IMR-90 (cell line): ENCODE results near the gene AFG1L. TPM values are rescaled to one million over a fixed set of nuclear protein-coding genes. Genes with fewer than 3 reads are reported as not detected.

Experiments used
- ATAC-seq: fragments of 200-7000 bp; cut with Tn5 transposase; 2 replicates; pipeline ENCODE4 v1.9.1; 2020; ENCODE audit warnings: low read depth, mild to moderate bottlenecking, moderate library complexity
- BruUV-seq: library from RNA; stranded (reverse); fragments of 400-500 nt; replicated peaks from 2 replicates; lab custom pipeline; 2021; lab: Mats Ljungman, UMichigan
- CTCF ChIA-PET: fragments of 300-600 bp; formaldehyde crosslinking; extraction: SDS; loops from one replicate; lab custom pipeline; 2021; ENCODE audit warnings: antibody characterized with exemption; lab: Yijun Ruan, JAX
- POLR2A ChIA-PET: fragments of 300-600 bp; sonication (Branson Sonifier 250); formaldehyde crosslinking; loops from one replicate; lab custom pipeline; 2022; ENCODE audit warnings: antibody characterized with exemption; ENCODE audit not compliant: unreplicated experiment; lab: Charles Lee
- DNase-seq: peaks from one replicate; pipeline ENCODE4 v3.0.0; 2013
- H2AFZ ChIP-seq: replicated peaks from 2 replicates; pipeline ENCODE3; 2013; ENCODE audit warnings: low read length, mild to moderate bottlenecking; ENCODE audit not compliant: poor library complexity
- H2AK5ac ChIP-seq: 2 replicates; pipeline ENCODE4 v1.6.1; 2013; ENCODE audit warnings: low read depth, low read length, inconsistent platforms
- H2AK9ac ChIP-seq: replicated peaks from 2 replicates; pipeline ENCODE3; 2013; ENCODE audit warnings: mild to moderate bottlenecking, low read depth, low read length, moderate library complexity; ENCODE audit not compliant: poor library complexity
- H2BK120ac ChIP-seq: 2 replicates; pipeline ENCODE4 v1.6.1; 2013; ENCODE audit warnings: low read depth, low read length, inconsistent platforms
- H2BK15ac ChIP-seq: 3 replicates; pipeline ENCODE4 v1.6.1; 2013; ENCODE audit warnings: low read depth, low read length, inconsistent platforms
- H2BK20ac ChIP-seq: 2 replicates; pipeline ENCODE4 v1.6.1; 2013; ENCODE audit warnings: low read depth, mild to moderate bottlenecking, inconsistent platforms, low read length, moderate library complexity
- H2BK5ac ChIP-seq: 2 replicates; pipeline ENCODE4 v1.6.1; 2013; ENCODE audit warnings: mild to moderate bottlenecking, low read depth, low read length, inconsistent platforms; ENCODE audit not compliant: poor library complexity, severe bottlenecking
- H3K14ac ChIP-seq: replicated peaks from 2 replicates; pipeline ENCODE4 v1.6.1; 2013; ENCODE audit warnings: low read depth, low read length, inconsistent platforms
- H3K18ac ChIP-seq: 2 replicates; pipeline ENCODE4 v1.6.1; 2013; ENCODE audit warnings: low read depth, low read length, control low read depth
- H3K23ac ChIP-seq: 2 replicates; pipeline ENCODE4 v1.6.1; 2013; ENCODE audit warnings: low read depth, low read length, inconsistent platforms
- H3K27ac ChIP-seq: 2 replicates; pipeline ENCODE4 v1.5.1; 2013; ENCODE audit warnings: mild to moderate bottlenecking, control low read depth, low read length; ENCODE audit not compliant: insufficient read depth
- H3K27me3 ChIP-seq: 2 replicates; pipeline ENCODE4 v1.6.1; 2013; ENCODE audit warnings: low read length; ENCODE audit not compliant: control insufficient read depth, insufficient read depth
- H3K36me3 ChIP-seq: 2 replicates; pipeline ENCODE4 v1.6.1; 2013; ENCODE audit warnings: low read length, mixed read lengths; ENCODE audit not compliant: control insufficient read depth, insufficient read depth
- H3K4ac ChIP-seq: 2 replicates; pipeline ENCODE4 v1.6.1; 2013; ENCODE audit warnings: low read depth, low read length, inconsistent platforms
- H3K4me1 ChIP-seq: 2 replicates; pipeline ENCODE4 v1.6.1; 2013; ENCODE audit warnings: low read length, mixed read lengths; ENCODE audit not compliant: control insufficient read depth, insufficient read depth
- H3K4me2 ChIP-seq: 2 replicates; pipeline ENCODE4 v1.6.1; 2013; ENCODE audit warnings: low read depth, mild to moderate bottlenecking, control low read depth, low read length, moderate library complexity
- H3K4me3 ChIP-seq: 2 replicates; pipeline ENCODE4 v1.5.1; 2013; ENCODE audit warnings: low read depth, mild to moderate bottlenecking, control low read depth, low read length, moderate library complexity; ENCODE audit not compliant: insufficient read depth
- H3K56ac ChIP-seq: 2 replicates; pipeline ENCODE4 v1.6.1; 2013; ENCODE audit warnings: low read length, inconsistent platforms; ENCODE audit not compliant: insufficient read depth; ENCODE audit errors: extremely low read depth
- H3K79me1 ChIP-seq, 2 experiments: 2 replicates each; pipeline ENCODE4 v1.6.1; 2013; ENCODE audit warnings: low read length in 2 of 2, inconsistent platforms in 1 of 2, low read depth in 1 of 2
- H3K9ac ChIP-seq: 2 replicates; pipeline ENCODE4 v1.6.1; 2013; ENCODE audit warnings: low read depth, low read length, control low read depth
- H3K9me1 ChIP-seq: 2 replicates; pipeline ENCODE4 v1.6.1; 2013; ENCODE audit warnings: low read length, inconsistent platforms; ENCODE audit not compliant: insufficient read depth
- H3K9me3 ChIP-seq: 2 replicates; pipeline ENCODE4 v1.6.1; 2013; ENCODE audit warnings: low read length; ENCODE audit not compliant: control insufficient read depth, insufficient read depth
- H4K20me1 ChIP-seq: 2 replicates; pipeline ENCODE4 v1.6.1; 2013; ENCODE audit warnings: low read length, inconsistent platforms; ENCODE audit not compliant: insufficient read depth
- H4K5ac ChIP-seq: 2 replicates; pipeline ENCODE4 v1.6.1; 2013; ENCODE audit warnings: mild to moderate bottlenecking, low read depth, low read length, control low read depth
- H4K8ac ChIP-seq, 2 experiments: 2 replicates each; pipeline ENCODE4 v1.6.1; 2013; ENCODE audit warnings: low read depth in 2 of 2, low read length in 2 of 2, control low read depth in 1 of 2, inconsistent platforms in 1 of 2
- H4K91ac ChIP-seq: 2 replicates; pipeline ENCODE4 v1.6.1; 2013; ENCODE audit warnings: low read depth, low read length, inconsistent platforms; ENCODE audit not compliant: insufficient read depth
- ELK1 ChIP-seq: fragments of 150-350 bp; IDR thresholded peaks from 2 replicates; pipeline ENCODE4 v1.6.1; 2016; ENCODE audit warnings: low read depth, mild to moderate bottlenecking, low read length, moderate library complexity, borderline replicate concordance
- RAD21 ChIP-seq: IDR thresholded peaks from 2 replicates; pipeline ENCODE4 v1.6.1; 2012; ENCODE audit warnings: low read length, improper control_type of control experiment
- RFX5 ChIP-seq: IDR thresholded peaks from 2 replicates; pipeline ENCODE4 v1.8.0; 2012; ENCODE audit warnings: low read depth, mild to moderate bottlenecking, low read length, moderate library complexity
- SMC3 ChIP-seq: fragments of 150-350 bp; IDR thresholded peaks from 2 replicates; pipeline ENCODE4 v1.6.1; 2016; ENCODE audit warnings: low read depth, mild to moderate bottlenecking, antibody characterized with exemption, low read length, moderate library complexity
- WGBS, 2 experiments: methylation state at CpG; one replicate each; pipeline versions ENCODE4 v1.1.5 to v1.1.7; 2013; ENCODE audit warnings: missing lambda C conversion rate in 2 of 2; ENCODE audit not compliant: insufficient read length in 1 of 2; ENCODE audit errors: extremely low coverage in 2 of 2; 5-methylcytosine and 5-hydroxymethylcytosine counted together
- dilution Hi-C: fragments of 300-500 bp; cut with HindIII; formaldehyde crosslinking; loops from one replicate; pipeline ENCODE4 v1.14.3; 2018; ENCODE audit warnings: low sequenced_read_pairs; ENCODE audit not compliant: unreplicated experiment
- in situ Hi-C: fragments of 300-500 bp; cut with MboI; formaldehyde crosslinking; loops from 3 replicates; pipeline ENCODE4 v1.14.3; 2019; ENCODE audit warnings: low sequenced_read_pairs, inconsistent platforms, mixed read lengths
- intact Hi-C: fragments of 100-400 bp; cut with micrococcal nuclease; formaldehyde crosslinking; loops from 2 replicates; pipeline ENCODE4 v1.10.0; 2022
- polyA plus RNA-seq, 3 experiments: library from polyadenylated mRNA; depleted of rRNA; stranded (reverse); fragments of >200 nt; gene quantifications; 2 replicates each; pipeline ENCODE4 v1.2.3, GENCODE V29; 2012; ENCODE audit warnings: low replicate concordance in 1 of 3
- total RNA-seq: library from RNA; depleted of rRNA; stranded (reverse); fragments of >200 nt; gene quantifications from 2 replicates; pipeline ENCODE4 v1.2.3, GENCODE V29; 2012
- TF ChIP-seq, protein P1 (sequence below): conservative IDR thresholded peaks from 2 replicates; pipeline ENCODE4 v1.5.1; 2012; ENCODE audit warnings: mild to moderate bottlenecking, low read depth, low read length, improper control_type of control experiment

The AFG1L gene
- total and polyA plus RNA-seq, 2 of the 4 experiments (the other 2 are of a cell fraction) = 1.0 to 2.0 TPM

DNA sequence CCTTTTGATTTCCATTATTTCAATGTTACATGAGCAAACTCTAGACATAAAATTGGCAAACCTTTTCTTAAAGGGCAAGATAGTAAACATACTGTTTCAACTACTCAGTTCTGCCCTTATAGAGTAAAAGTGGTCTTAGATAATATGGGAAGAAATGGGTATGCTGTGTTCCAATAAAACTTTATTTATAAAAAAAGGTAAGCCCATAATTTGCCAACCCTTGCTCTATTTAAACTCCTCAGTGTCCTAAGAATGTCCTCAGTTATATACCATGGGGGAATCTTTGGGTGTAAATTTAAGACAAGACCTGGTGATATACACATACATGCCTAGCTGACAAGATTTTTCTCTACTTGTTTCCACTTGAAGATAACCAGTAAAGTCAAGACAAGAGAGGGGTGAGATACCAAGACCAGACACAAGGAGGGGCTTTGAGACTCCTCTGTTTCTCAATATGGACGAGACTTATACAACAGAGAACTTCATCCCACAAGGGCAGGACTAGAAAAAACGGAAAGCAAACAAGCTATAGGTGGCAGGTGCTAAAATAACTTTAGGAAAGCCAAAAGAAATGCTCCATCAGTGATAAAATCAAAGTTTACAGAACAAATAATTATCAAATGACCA is 44.5 kb upstream of the AFG1L start:
- H3K14ac ChIP-seq = no peak overlapping the region
- no peak overlapping the region for H3K9ac ChIP-seq
- no peak overlapping the region for H2AFZ ChIP-seq
- H4K20me1 ChIP-seq = peaks cover 65% of the 10 kb centered on the region
- 0 out of 2 replicates have a peak, but pooled peaks have one; percentile 29 for ATAC-seq
- no TSS peak for BruUV-seq
- H3K56ac ChIP-seq = no peak overlapping the region
- in situ Hi-C loops (no loop called here), dilution Hi-C loops (no loop called here), intact Hi-C loops (no loop called here)
- peaks cover 36 to 72% of the 10 kb centered on the region in 2 experiments for H3K79me1 ChIP-seq
- no peaks in the 10 kb centered on the region for H3K9me3 ChIP-seq
- H2BK5ac ChIP-seq = no peak overlapping the region
- H3K36me3 ChIP-seq = peaks cover 1% of the 10 kb centered on the region
- H4K91ac ChIP-seq = no peak overlapping the region
- TF ChIP-seq, protein P1, sequence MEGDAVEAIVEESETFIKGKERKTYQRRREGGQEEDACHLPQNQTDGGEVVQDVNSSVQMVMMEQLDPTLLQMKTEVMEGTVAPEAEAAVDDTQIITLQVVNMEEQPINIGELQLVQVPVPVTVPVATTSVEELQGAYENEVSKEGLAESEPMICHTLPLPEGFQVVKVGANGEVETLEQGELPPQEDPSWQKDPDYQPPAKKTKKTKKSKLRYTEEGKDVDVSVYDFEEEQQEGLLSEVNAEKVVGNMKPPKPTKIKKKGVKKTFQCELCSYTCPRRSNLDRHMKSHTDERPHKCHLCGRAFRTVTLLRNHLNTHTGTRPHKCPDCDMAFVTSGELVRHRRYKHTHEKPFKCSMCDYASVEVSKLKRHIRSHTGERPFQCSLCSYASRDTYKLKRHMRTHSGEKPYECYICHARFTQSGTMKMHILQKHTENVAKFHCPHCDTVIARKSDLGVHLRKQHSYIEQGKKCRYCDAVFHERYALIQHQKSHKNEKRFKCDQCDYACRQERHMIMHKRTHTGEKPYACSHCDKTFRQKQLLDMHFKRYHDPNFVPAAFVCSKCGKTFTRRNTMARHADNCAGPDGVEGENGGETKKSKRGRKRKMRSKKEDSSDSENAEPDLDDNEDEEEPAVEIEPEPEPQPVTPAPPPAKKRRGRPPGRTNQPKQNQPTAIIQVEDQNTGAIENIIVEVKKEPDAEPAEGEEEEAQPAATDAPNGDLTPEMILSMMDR = peak; percentile 31; the same call in 1 of the 2 replicates
- TF ChIP-seq RFX5 (0 out of 2 replicates have a peak, but pooled peaks have one; percentile 34), SMC3 (peak; percentile 42), ELK1 (no peak), RAD21 (peak; percentile 34; the same call in 1 of the 2 replicates)
- no CpG with 5 or more reads among the region's 2 CpGs for WGBS, 2 experiments
- H4K8ac ChIP-seq = no peak overlapping the region
- no peak overlapping the region for H2BK15ac ChIP-seq
- peak; percentile 30 for DNase-seq
- no peak overlapping the region for H3K4me2 ChIP-seq
- H3K27me3 ChIP-seq = no peaks in the 10 kb centered on the region
- ChIA-PET POLR2A (no interaction called here), CTCF (interaction anchor here (1.2 kb wide), 1 partner anchor 241 kb away, joined by 4 read pairs; no protein-coding TSS in a partner anchor)
- no peak overlapping the region for H3K23ac ChIP-seq
- no peak overlapping the region for H3K4me3 ChIP-seq
- no peak overlapping the region for H3K27ac ChIP-seq
- no peak overlapping the region for H2BK20ac ChIP-seq
- no peaks in the 10 kb centered on the region for H3K4me1 ChIP-seq
- no peaks in the 10 kb centered on the region; the same call in 1 of the 2 replicates for H3K9me1 ChIP-seq
- no peak overlapping the region for H4K5ac ChIP-seq
- H2BK120ac ChIP-seq = no peak overlapping the region
- H3K18ac ChIP-seq = no peak overlapping the region
- H3K4ac ChIP-seq = no peak overlapping the region
- no peak overlapping the region for H2AK9ac ChIP-seq
- H2AK5ac ChIP-seq = no peak overlapping the region
